ENCODE data around the gene SSUH2. TPM values are rescaled to one million over a fixed set of nuclear protein-coding genes. Genes with fewer than 3 reads are reported as not detected.

Gene SSUH2
- polyA plus RNA-seq, 3 donors, result not detected

DNA sequence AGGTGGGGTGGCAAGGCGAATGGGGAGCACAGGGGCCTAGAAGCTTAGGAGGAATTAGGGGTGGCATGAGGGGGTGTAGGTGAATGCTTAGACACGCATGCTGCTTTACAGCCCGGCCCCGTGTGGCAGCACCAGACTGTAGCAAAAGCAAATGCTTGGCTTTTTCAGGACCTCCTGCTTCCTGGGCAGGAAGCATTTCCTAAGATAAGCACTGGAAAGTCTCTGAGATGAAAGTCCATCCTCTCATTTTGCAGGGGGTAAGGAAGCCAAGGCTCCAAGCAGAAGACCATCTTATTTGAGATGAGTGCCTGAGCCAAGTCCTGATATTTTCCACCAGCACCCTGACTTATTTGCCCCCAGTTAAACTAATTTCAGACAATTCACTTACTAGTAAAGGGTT lies 12.9 kb downstream of the SSUH2 start:
- Histone ChIP-seq H3K79me2 (ENCODE audit: insufficient read depth, low read length) (no peaks in the 10 kb centered on the region), H3K9ac (ENCODE audit: insufficient read depth, low read length, poor library complexity, severe bottlenecking) (no peak overlapping the region), H3K36me3 (replicated peaks in 1 of 2; ENCODE audit: control insufficient read depth in 1 of 2, insufficient read depth in 2 of 2, low read length in 2 of 2) (no peaks in the 10 kb centered on the region), H3K9me3 (replicated peaks in 1 of 2; ENCODE audit: control insufficient read depth in 1 of 2, insufficient read depth in 1 of 2, low read length in 2 of 2) (no peaks in the 10 kb centered on the region), H4K20me1 (ENCODE audit: insufficient read depth, low read length) (no peaks in the 10 kb centered on the region), H2AFZ (ENCODE audit: insufficient read depth, low read depth, low read length, poor library complexity, severe bottlenecking) (no peak overlapping the region), H3K27ac (ENCODE audit: low read depth in 1 of 2, low read length in 2 of 2) (no peak overlapping the region), H3K4me3 (replicated peaks in 1 of 3; ENCODE audit: low read depth in 2 of 3, low read length in 3 of 3) (no peak overlapping the region), H3K4me1 (ENCODE audit: control insufficient read depth in 1 of 2, insufficient read depth in 2 of 2, low read length in 2 of 2) (no peaks in the 10 kb centered on the region), H3K27me3 (ENCODE audit: control insufficient read depth in 2 of 2, insufficient read depth in 2 of 2, low read length in 2 of 2) (no peaks in the 10 kb centered on the region), H3K4me2 (replicated peaks; ENCODE audit: extremely low read depth, low read length, poor library complexity, severe bottlenecking) (no peak overlapping the region)
- H3K4me1 Mint-ChIP-seq, result peaks cover 5% of the 10 kb centered on the region
- H3K9me3 Mint-ChIP-seq, result peaks cover 0 to 4% (median 2%) of the 10 kb centered on the region in 7 donors
- H3K27ac Mint-ChIP-seq, result no peak overlapping the region
- no peak overlapping the region for H3K4me3 Mint-ChIP-seq
- no peak for DNase-seq
- no peak for TF ChIP-seq CTCF (IDR thresholded peaks at IDR 0.05)
- no peaks in the 10 kb centered on the region for H3K36me3 Mint-ChIP-seq
- WGBS (ENCODE audit: insufficient coverage), result 80% methylated on average over 4 of the region's 4 CpGs
- intact Hi-C loops (cut with micrococcal nuclease), result no loop called here
- peaks cover 2 to 11% (median 5%) of the 10 kb centered on the region in 3 donors for H3K27me3 Mint-ChIP-seq (ENCODE audit: low read depth in 3 of 3)

- H3K27ac Mint-ChIP-seq, result peak overlapping the region in 4 of 7 donors; percentile 16 to 80 (median 48)
- no peak overlapping the region for H3K4me3 Mint-ChIP-seq
- H2AFZ ChIP-seq (ENCODE audit: insufficient read depth, low read depth, low read length, poor library complexity, severe bottlenecking), result no peak overlapping the region
- H3K27me3 ChIP-seq (ENCODE audit: control insufficient read depth in 2 of 2, insufficient read depth in 2 of 2, low read length in 2 of 2), result no peaks in the 10 kb centered on the region
- no peaks in the 10 kb centered on the region for H3K36me3 Mint-ChIP-seq
- no peak overlapping the region for H3K4me2 ChIP-seq (replicated peaks; ENCODE audit: extremely low read depth, low read length, poor library complexity, severe bottlenecking)
- intact Hi-C loops (cut with micrococcal nuclease), result loop anchor here in 1 of 2 donors (10.0 kb wide), 1 partner anchor 185 kb away; no protein-coding TSS in a partner anchor
- no peak for TF ChIP-seq CTCF (IDR thresholded peaks at IDR 0.05)
- peak; percentile 18 to 74 (median 39) for DNase-seq
- peaks cover 5 to 14% (median 7%) of the 10 kb centered on the region in 3 donors for H3K27me3 Mint-ChIP-seq (ENCODE audit: low read depth in 3 of 3)
- no peak overlapping the region for H3K4me3 ChIP-seq (replicated peaks in 1 of 3; ENCODE audit: low read depth in 2 of 3, low read length in 3 of 3)
- no peaks in the 10 kb centered on the region for H4K20me1 ChIP-seq (ENCODE audit: insufficient read depth, low read length)
- H3K9ac ChIP-seq (ENCODE audit: insufficient read depth, low read length, poor library complexity, severe bottlenecking), result no peak overlapping the region
- no peaks in the 10 kb centered on the region for H3K79me2 ChIP-seq (ENCODE audit: insufficient read depth, low read length)
- no peaks in the 10 kb centered on the region for H3K36me3 ChIP-seq (replicated peaks in 1 of 2; ENCODE audit: control insufficient read depth in 1 of 2, insufficient read depth in 2 of 2, low read length in 2 of 2)
- H3K27ac ChIP-seq (ENCODE audit: low read depth in 1 of 2, low read length in 2 of 2), result no peak overlapping the region
- WGBS (ENCODE audit: insufficient coverage), result 63% methylated on average over 8 of the region's 16 CpGs
- H3K4me1 ChIP-seq (ENCODE audit: control insufficient read depth in 1 of 2, insufficient read depth in 2 of 2, low read length in 2 of 2), result no peaks in the 10 kb centered on the region
- peaks cover 5% of the 10 kb centered on the region for H3K4me1 Mint-ChIP-seq
- no peaks in the 10 kb centered on the region for H3K9me3 ChIP-seq (replicated peaks in 1 of 2; ENCODE audit: control insufficient read depth in 1 of 2, insufficient read depth in 1 of 2, low read length in 2 of 2)
- peaks cover 0 to 4% (median 0%) of the 10 kb centered on the region in 7 donors for H3K9me3 Mint-ChIP-seq
Measured at GRCh38 chr3:8629151-8630021, 15.2 kb downstream of the SSUH2 start.
